GM21737 (cell line): ENCODE data around the gene TVP23A.

Source experiments
- ATAC-seq: cut with Tn5 transposase; IDR thresholded peaks from one replicate; pipeline ENCODE4 v1.9.1; 2021; ENCODE audit warnings: mild to moderate bottlenecking, moderate library complexity; ENCODE audit not compliant: unreplicated experiment

Gene TVP23A

GRCh38 chr16:10817963-10818941, at the start of gene TVP23A:
Gene TVP23A, minus strand, starts transcription at chr16:10818794. Its CDS starts 301 bp downstream, at chr16:10818493.
- ATAC-seq: no peak

- ATAC-seq: no peak
Observed at GRCh38 chr16:10868104-10868595, 49.6 kb upstream of the TVP23A start.

- no peak for ATAC-seq
Observed at GRCh38 chr16:10867199-10867598, 48.6 kb upstream of the TVP23A start.

- ATAC-seq: no peak
Observed at GRCh38 chr16:10865991-10866966, 47.7 kb upstream of the TVP23A start.

- ATAC-seq: no peak
Observed at GRCh38 chr16:10862438-10862837, 43.8 kb upstream of the TVP23A start.

- no peak for ATAC-seq
Observed at GRCh38 chr16:10859658-10860057, 41.1 kb upstream of the TVP23A start.

GRCh38 chr16:10859020-10859419, 40.4 kb upstream of the TVP23A start:
- no peak for ATAC-seq

GRCh38 chr16:10858203-10858602, 39.6 kb upstream of the TVP23A start:
- ATAC-seq: no peak

GRCh38 chr16:10856042-10856441, 37.4 kb upstream of the TVP23A start:
- ATAC-seq: no peak

GRCh38 chr16:10852948-10853347, 34.4 kb upstream of the TVP23A start:
- no peak for ATAC-seq

GRCh38 chr16:10852286-10852685, 33.7 kb upstream of the TVP23A start:
- no peak for ATAC-seq

- no peak for ATAC-seq
Observed at GRCh38 chr16:10851512-10851911, 32.9 kb upstream of the TVP23A start.

GRCh38 chr16:10850478-10850850, 31.9 kb upstream of the TVP23A start:
- no peak for ATAC-seq

GRCh38 chr16:10849736-10850477, 31.3 kb upstream of the TVP23A start:
- no peak for ATAC-seq

GRCh38 chr16:10847176-10847575, 28.6 kb upstream of the TVP23A start:
- ATAC-seq: no peak

GRCh38 chr16:10846213-10846998, 27.8 kb upstream of the TVP23A start:
- no peak for ATAC-seq

- ATAC-seq: no peak
Observed at GRCh38 chr16:10840703-10841102, 22.1 kb upstream of the TVP23A start.

- no peak for ATAC-seq
Observed at GRCh38 chr16:10839279-10839666, 20.7 kb upstream of the TVP23A start.

GRCh38 chr16:10838621-10839278, 20.2 kb upstream of the TVP23A start:
- no peak for ATAC-seq
